Neural cell (in vitro differentiated cells): ENCODE measurements around the gene RYR2. TPM values are rescaled to one million over a fixed set of nuclear protein-coding genes. Genes with fewer than 3 reads are reported as not detected.
A peak's percentile ranks its signal among the peaks of the same experiment; 100 is the strongest.

Source experiments
- H2AFZ ChIP-seq: fragments of 200-600, 300-800 bp; sonication (generic), shearing (Covaris generic); 2 replicates; pipeline ENCODE4 v1.6.0; 2014; ENCODE audit warnings: low read depth, mild to moderate bottlenecking, antibody characterized with exemption, low read length, moderate library complexity
- H3F3A ChIP-seq: fragments of 200-600 bp; shearing (Covaris generic); 2 replicates; pipeline ENCODE4 v1.6.1; 2016; ENCODE audit warnings: mild to moderate bottlenecking, moderate library complexity, mixed read lengths, antibody characterized with exemption, low read length; ENCODE audit not compliant: insufficient read depth, poor library complexity, severe bottlenecking
- H3K27ac ChIP-seq: fragments of 200-600, 300-800 bp; sonication (generic), shearing (Covaris generic); 2 replicates; pipeline ENCODE4 v1.5.1; 2014; ENCODE audit warnings: mild to moderate bottlenecking, low read length, moderate library complexity
- H3K27me3 ChIP-seq: fragments of 300-800, 200-600 bp; sonication (generic), shearing (Covaris generic); 2 replicates; pipeline ENCODE4 v1.6.0; 2014; ENCODE audit warnings: mild to moderate bottlenecking, low read depth, low read length, moderate library complexity; ENCODE audit not compliant: insufficient read depth
- H3K36me3 ChIP-seq: fragments of 300-800, 200-600 bp; sonication (generic), shearing (Covaris generic); 2 replicates; pipeline ENCODE4 v1.5.1; 2014; ENCODE audit warnings: mild to moderate bottlenecking, antibody characterized with exemption, low read length, moderate library complexity; ENCODE audit not compliant: insufficient read depth
- H3K4me2 ChIP-seq: fragments of 300-800, 200-600 bp; sonication (generic), shearing (Covaris generic); 2 replicates; pipeline ENCODE4 v1.6.0; 2014; ENCODE audit warnings: mild to moderate bottlenecking, low read length
- H3K4me3 ChIP-seq: fragments of 300-800, 200-600 bp; sonication (generic), shearing (Covaris generic); 2 replicates; pipeline ENCODE4 v1.5.1; 2014; ENCODE audit warnings: mild to moderate bottlenecking, low read length, moderate library complexity
- H3K79me2 ChIP-seq: fragments of 200-600 bp; shearing (Covaris generic); replicated peaks from 2 replicates; pipeline ENCODE4 v1.6.0; 2014; ENCODE audit warnings: mild to moderate bottlenecking, low read length, moderate library complexity; ENCODE audit not compliant: insufficient read depth
- H3K9ac ChIP-seq: fragments of 300-800, 200-600 bp; sonication (generic), shearing (Covaris generic); 2 replicates; pipeline ENCODE4 v1.6.1; 2016; ENCODE audit warnings: mild to moderate bottlenecking, low read length, mixed read lengths
- H3K9me2 ChIP-seq: fragments of 200-600 bp; shearing (Covaris generic); 2 replicates; pipeline ENCODE4 v1.6.1; 2016; ENCODE audit warnings: mild to moderate bottlenecking, low read length, mixed read lengths; ENCODE audit not compliant: insufficient read depth
- H3K9me3 ChIP-seq: fragments of 200-600, 300-800 bp; sonication (generic), shearing (Covaris generic); 2 replicates; pipeline ENCODE4 v1.6.1; 2016; ENCODE audit warnings: mild to moderate bottlenecking, mixed run types, low read length, moderate library complexity, mixed read lengths
- H4K20me1 ChIP-seq: fragments of 200-600 bp; shearing (Covaris generic); 2 replicates; pipeline ENCODE4 v1.6.1; 2016; ENCODE audit warnings: mild to moderate bottlenecking, mixed run types; ENCODE audit not compliant: insufficient read depth
- CTCF ChIP-seq: fragments of 450-650 bp; IDR thresholded peaks from 2 replicates; pipeline ENCODE4 v1.5.1; 2014; ENCODE audit warnings: antibody characterized with exemption, mild to moderate bottlenecking, moderate library complexity; ENCODE audit not compliant: poor library complexity, severe bottlenecking
- EP300 ChIP-seq: fragments of 450-650 bp; conservative IDR thresholded peaks from 2 replicates; pipeline ENCODE4 v1.6.1; 2014; ENCODE audit warnings: antibody characterized with exemption, mild to moderate bottlenecking, moderate library complexity; ENCODE audit not compliant: poor library complexity, severe bottlenecking
- EZH2 ChIP-seq: fragments of 200-600, 300-800 bp; shearing (Covaris generic), sonication (generic); IDR thresholded peaks from 2 replicates; pipeline ENCODE4 v1.6.1; 2014; ENCODE audit warnings: antibody characterized with exemption, low read length, borderline replicate concordance, mild to moderate bottlenecking; ENCODE audit not compliant: insufficient read depth, poor library complexity, severe bottlenecking
- MXI1 ChIP-seq: fragments of 450-650 bp; conservative IDR thresholded peaks from 2 replicates; pipeline ENCODE4 v1.6.1; 2014; ENCODE audit warnings: antibody characterized with exemption, mild to moderate bottlenecking; ENCODE audit not compliant: poor library complexity, severe bottlenecking
- POLR2AphosphoS5 ChIP-seq: IDR thresholded peaks from 2 replicates; pipeline ENCODE4 v1.6.1; 2012
- RAD21 ChIP-seq: fragments of 450-650 bp; conservative IDR thresholded peaks from 2 replicates; pipeline ENCODE4 v1.6.1; 2014; ENCODE audit warnings: antibody characterized with exemption, mild to moderate bottlenecking, moderate library complexity
- REST ChIP-seq: IDR thresholded peaks from 2 replicates; pipeline ENCODE4 v1.6.1; 2012; ENCODE audit warnings: borderline replicate concordance
- SMC3 ChIP-seq: fragments of 450-650 bp; conservative IDR thresholded peaks from 2 replicates; pipeline ENCODE4 v1.6.1; 2014; ENCODE audit warnings: antibody characterized with exemption, mild to moderate bottlenecking, moderate library complexity; ENCODE audit not compliant: poor library complexity
- TAF1 ChIP-seq: IDR thresholded peaks from 2 replicates; pipeline ENCODE4 v1.6.1; 2012; ENCODE audit warnings: low read depth
- polyA plus RNA-seq: library from polyadenylated mRNA; depleted of rRNA; stranded (reverse); fragments of >200 nt; gene quantifications from 2 replicates; pipeline ENCODE4 v1.2.3, GENCODE V29; 2014

The RYR2 gene
- polyA plus RNA-seq, 1 donor from 2014 or later: 3.8 TPM

- Histone ChIP-seq H3K4me2 (no peak overlapping the region), H3K4me3 (no peak overlapping the region), H3K79me2 (no peaks in the 10 kb centered on the region), H3K27me3 (no peaks in the 10 kb centered on the region), H3K9me3 (no peaks in the 10 kb centered on the region), H3K9me2 (no peaks in the 10 kb centered on the region), H3K36me3 (no peaks in the 10 kb centered on the region), H3F3A (no peaks in the 10 kb centered on the region), H3K27ac (no peak overlapping the region), H4K20me1 (no peaks in the 10 kb centered on the region), H2AFZ (no peak overlapping the region), H3K9ac (no peak overlapping the region)
- no peak for TF ChIP-seq EP300
- TF ChIP-seq CTCF: no peak
- TF ChIP-seq TAF1: no peak
- no peak for TF ChIP-seq MXI1
- TF ChIP-seq EZH2: no peak
- TF ChIP-seq RAD21: no peak
- TF ChIP-seq REST: no peak
- TF ChIP-seq SMC3: no peak
- TF ChIP-seq POLR2AphosphoS5: no peak
Measured at GRCh38 chr1:237556911-237557310, 514.9 kb downstream of the RYR2 start.

GRCh38 chr1:237562242-237562823 is 520.3 kb downstream of the RYR2 start:
- Histone ChIP-seq H4K20me1 (no peaks in the 10 kb centered on the region), H3K27me3 (no peaks in the 10 kb centered on the region), H3K9me2 (no peaks in the 10 kb centered on the region), H3K4me2 (no peak overlapping the region), H3K9ac (no peak overlapping the region), H3K79me2 (no peaks in the 10 kb centered on the region), H3K4me3 (no peak overlapping the region), H3K36me3 (no peaks in the 10 kb centered on the region), H2AFZ (no peak overlapping the region), H3F3A (no peaks in the 10 kb centered on the region), H3K27ac (no peak overlapping the region), H3K9me3 (no peaks in the 10 kb centered on the region)
- TF ChIP-seq MXI1 (no peak), RAD21 (peak; percentile 86), EP300 (no peak), POLR2AphosphoS5 (no peak), REST (no peak), CTCF (peak; percentile 83), EZH2 (no peak), SMC3 (peak; percentile 90), TAF1 (no peak)
